HEK293 (cell line): Measurements from ENCODE around the gene OCRL.
"Not testable (repeated sequence)": the region's sequence is repeated elsewhere in the genome, so short reads cannot be mapped to it uniquely, and the experiment has no call there.

Experiments used
- CTCF ChIA-PET: fragments of 350-600 bp; formaldehyde crosslinking; extraction: SDS; loops from one replicate; lab custom pipeline; 2021; ENCODE audit warnings: antibody characterized with exemption; lab: Yijun Ruan, JAX
- POLR2A ChIA-PET: fragments of 300-600 bp; formaldehyde crosslinking; extraction: SDS; loops from one replicate; lab custom pipeline; 2020; ENCODE audit warnings: antibody characterized with exemption, inconsistent platforms; lab: Yijun Ruan, JAX
- H3K27ac ChIP-seq: fragments of 200-500 bp; sonication (Bioruptor generic); 2 replicates; pipeline ENCODE4 v1.5.1; 2014; ENCODE audit warnings: low read depth, low read length, control low read depth, inconsistent platforms; ENCODE audit errors: extremely low read depth
- H3K36me3 ChIP-seq, 2 experiments: fragments of 200-500 bp in 1 of 2; sonication (Bioruptor generic) in 1 of 2; 1 replicate in 1 of 2; 2 replicates in 1 of 2; pipeline ENCODE4 v1.5.1; 2014 to 2017; ENCODE audit warnings: inconsistent platforms in 2 of 2, low read length in 2 of 2; ENCODE audit not compliant: control insufficient read depth in 2 of 2, insufficient read depth in 1 of 2
- H3K4me1 ChIP-seq: fragments of 200-500 bp; sonication (Bioruptor generic); 2 replicates; pipeline ENCODE4 v1.5.1; 2014; ENCODE audit warnings: mild to moderate bottlenecking, low read length, inconsistent platforms; ENCODE audit not compliant: control insufficient read depth, insufficient read depth
- H3K4me3 ChIP-seq: 2 replicates; pipeline ENCODE4 v1.5.1; 2011; ENCODE audit warnings: low read depth, mild to moderate bottlenecking, control low read depth, low read length, moderate library complexity
- H3K9me3 ChIP-seq: fragments of 200-500 bp; sonication (Bioruptor generic); 2 replicates; pipeline ENCODE4 v1.5.1; 2014; ENCODE audit warnings: low read depth, low read length, inconsistent platforms; ENCODE audit not compliant: control insufficient read depth, insufficient read depth
- BCL11B ChIP-seq: fragments of 450-650 bp; formaldehyde crosslinking; IDR thresholded peaks from 2 replicates; pipeline ENCODE4 v1.5.1; 2016; ENCODE audit warnings: low read depth, missing biosample characterization, missing genetic modification characterization
- IKZF3 ChIP-seq: fragments of 450-650 bp; IDR thresholded peaks from 2 replicates; pipeline ENCODE4 v1.5.0; 2018; ENCODE audit warnings: missing biosample characterization, mild to moderate bottlenecking, missing genetic modification characterization, moderate library complexity
- MEIS1 ChIP-seq: sonication (generic); formaldehyde crosslinking; IDR thresholded peaks from 2 replicates; pipeline ENCODE4 v1.8.1; 2022; ENCODE audit warnings: missing genetic modification reagents, mild to moderate bottlenecking, borderline replicate concordance
- SP3 ChIP-seq: fragments of 450-650 bp; formaldehyde crosslinking; IDR thresholded peaks from 2 replicates; pipeline ENCODE4 v1.5.1; 2016; ENCODE audit warnings: missing biosample characterization, missing genetic modification characterization
- TRIM28 ChIP-seq: IDR thresholded peaks from 2 replicates; pipeline ENCODE4 v1.6.1; 2011; ENCODE audit warnings: low read length, control low read depth, borderline replicate concordance
- ZBTB11 ChIP-seq: fragments of 450-650 bp; formaldehyde crosslinking; conservative IDR thresholded peaks from 2 replicates; pipeline ENCODE4 v1.5.1; 2016; ENCODE audit warnings: low read depth, missing biosample characterization, missing genetic modification characterization
- ZBTB7A ChIP-seq: fragments of 450-650 bp; formaldehyde crosslinking; IDR thresholded peaks from 2 replicates; pipeline ENCODE4 v1.5.1; 2016; ENCODE audit warnings: low read depth, missing biosample characterization, missing genetic modification characterization
- ZNF121 ChIP-seq: fragments of 450-650 bp; formaldehyde crosslinking; IDR thresholded peaks from 2 replicates; pipeline ENCODE4 v1.5.1; 2016; ENCODE audit warnings: missing biosample characterization, missing genetic modification characterization
- ZNF133 ChIP-seq: fragments of 450-650 bp; formaldehyde crosslinking; IDR thresholded peaks from 2 replicates; pipeline ENCODE4 v1.5.1; 2016; ENCODE audit warnings: missing biosample characterization, missing genetic modification characterization
- ZNF146 ChIP-seq: fragments of 450-650 bp; formaldehyde crosslinking; IDR thresholded peaks from 2 replicates; pipeline ENCODE4 v1.5.1; 2016; ENCODE audit warnings: missing biosample characterization, missing genetic modification characterization
- ZNF366 ChIP-seq: fragments of 450-650 bp; formaldehyde crosslinking; conservative IDR thresholded peaks from 2 replicates; pipeline ENCODE4 v1.5.1; 2016; ENCODE audit warnings: missing biosample characterization, missing genetic modification characterization
- ZNF558 ChIP-seq: fragments of 450-650 bp; formaldehyde crosslinking; IDR thresholded peaks from 2 replicates; pipeline ENCODE4 v1.5.1; 2016; ENCODE audit warnings: missing biosample characterization, missing genetic modification characterization
- ZNF571 ChIP-seq: fragments of 450-650 bp; formaldehyde crosslinking; IDR thresholded peaks from 2 replicates; pipeline ENCODE4 v1.5.0; 2017; ENCODE audit warnings: missing biosample characterization, missing genetic modification characterization
- ZNF596 ChIP-seq: fragments of 450-650 bp; IDR thresholded peaks from 2 replicates; pipeline ENCODE4 v1.5.0; 2018; ENCODE audit warnings: missing biosample characterization, mild to moderate bottlenecking, missing genetic modification characterization, moderate library complexity
- ZNF629 ChIP-seq: fragments of 450-650 bp; formaldehyde crosslinking; IDR thresholded peaks from 2 replicates; pipeline ENCODE4 v1.5.1; 2017; ENCODE audit warnings: missing biosample characterization, missing genetic modification characterization
- ZNF701 ChIP-seq: fragments of 450-650 bp; formaldehyde crosslinking; IDR thresholded peaks from 2 replicates; pipeline ENCODE4 v1.5.1; 2016; ENCODE audit warnings: missing biosample characterization, missing genetic modification characterization
- ZNF776 ChIP-seq: fragments of 450-650 bp; formaldehyde crosslinking; IDR thresholded peaks from 2 replicates; pipeline ENCODE4 v1.5.0; 2017; ENCODE audit warnings: missing biosample characterization, missing genetic modification characterization, borderline replicate concordance
- ZNF830 ChIP-seq: fragments of 450-650 bp; IDR thresholded peaks from 2 replicates; pipeline ENCODE4 v1.5.0; 2018; ENCODE audit warnings: missing biosample characterization, missing genetic modification characterization, low read depth, mild to moderate bottlenecking, moderate library complexity
- TF ChIP-seq, protein P1 (sequence below): fragments of 450-650 bp; formaldehyde crosslinking; IDR thresholded peaks from 2 replicates; pipeline ENCODE4 v1.5.1; 2017; ENCODE audit warnings: missing biosample characterization, missing genetic modification characterization
- TF ChIP-seq, protein P2 (sequence below): fragments of 450-650 bp; formaldehyde crosslinking; IDR thresholded peaks from 2 replicates; pipeline ENCODE4 v1.5.1; 2017; ENCODE audit warnings: missing biosample characterization, missing genetic modification characterization
- TF ChIP-seq, protein P3 (sequence below): fragments of 450-650 bp; formaldehyde crosslinking; IDR thresholded peaks from 2 replicates; pipeline ENCODE4 v1.5.1; 2016; ENCODE audit warnings: missing biosample characterization, missing genetic modification characterization

Gene OCRL

GRCh38 chrX:129564345-129564744 is 24.3 kb downstream of the OCRL start:
- H3K27ac ChIP-seq, H3K9me3 ChIP-seq, CTCF ChIA-PET, POLR2A ChIA-PET, H3K4me1 ChIP-seq, H3K4me3 ChIP-seq: not testable (repeated sequence)
- H3K36me3 ChIP-seq = peaks cover 32 to 79% of the 10 kb centered on the region in 2 experiments
- peak; percentile 95 for TF ChIP-seq ZNF146 (tag by site-specific recombination)

GRCh38 chrX:129565046-129565650 is 25.1 kb downstream of the OCRL start:
- Histone ChIP-seq H3K4me3 (no peak overlapping the region), H3K27ac (no peak overlapping the region), H3K9me3 (no peaks in the 10 kb centered on the region), H3K4me1 (no peaks in the 10 kb centered on the region), H3K36me3 (peaks cover 26 to 79% of the 10 kb centered on the region in 2 experiments)
- TF ChIP-seq ZBTB7A (tag by site-specific recombination) (no peak), BCL11B (tag by site-specific recombination) (no peak), ZNF571 (tag by site-specific recombination) (no peak), ZNF701 (tag by site-specific recombination) (no peak), ZNF776 (no peak), ZNF366 (tag by site-specific recombination) (no peak), SP3 (no peak), IKZF3 (tag by site-specific recombination) (no peak)
- CTCF ChIA-PET = interaction anchor here (1.1 kb wide), 1 partner anchor 40 kb away, joined by 3 read pairs; no protein-coding TSS in a partner anchor
- POLR2A ChIA-PET = no interaction called here

GRCh38 chrX:129566073-129566472 is 26.0 kb downstream of the OCRL start:
- CTCF ChIA-PET = interaction anchor here (1.1 kb wide), 1 partner anchor 39 kb away, joined by 3 read pairs; no protein-coding TSS in a partner anchor

More at GRCh38 chrX:129566073-129566472, 26.0 kb downstream of the OCRL start:
- Histone ChIP-seq H3K4me3 (no peak overlapping the region), H3K36me3 (peaks cover 24 to 78% of the 10 kb centered on the region in 2 experiments), H3K27ac (no peak overlapping the region), H3K9me3 (no peaks in the 10 kb centered on the region; the same call in 1 of the 2 replicates), H3K4me1 (no peaks in the 10 kb centered on the region)
- POLR2A ChIA-PET = no interaction called here
- TF ChIP-seq, protein P1, sequence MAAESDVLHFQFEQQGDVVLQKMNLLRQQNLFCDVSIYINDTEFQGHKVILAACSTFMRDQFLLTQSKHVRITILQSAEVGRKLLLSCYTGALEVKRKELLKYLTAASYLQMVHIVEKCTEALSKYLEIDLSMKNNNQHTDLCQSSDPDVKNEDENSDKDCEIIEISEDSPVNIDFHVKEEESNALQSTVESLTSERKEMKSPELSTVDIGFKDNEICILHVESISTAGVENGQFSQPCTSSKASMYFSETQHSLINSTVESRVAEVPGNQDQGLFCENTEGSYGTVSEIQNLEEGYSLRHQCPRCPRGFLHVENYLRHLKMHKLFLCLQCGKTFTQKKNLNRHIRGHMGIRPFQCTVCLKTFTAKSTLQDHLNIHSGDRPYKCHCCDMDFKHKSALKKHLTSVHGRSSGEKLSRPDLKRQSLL (tag by site-specific recombination) = no peak
- TF ChIP-seq ZNF133 (tag by site-specific recombination) (no peak), ZBTB11 (tag by site-specific recombination) (no peak), MEIS1 (CRISPR knock-in tag) (no peak), ZNF121 (no peak), TRIM28 (no peak), ZNF629 (tag by site-specific recombination) (no peak), ZNF596 (tag by site-specific recombination) (no peak), ZNF558 (no peak), ZNF830 (tag by site-specific recombination) (no peak)
- TF ChIP-seq, protein P2, sequence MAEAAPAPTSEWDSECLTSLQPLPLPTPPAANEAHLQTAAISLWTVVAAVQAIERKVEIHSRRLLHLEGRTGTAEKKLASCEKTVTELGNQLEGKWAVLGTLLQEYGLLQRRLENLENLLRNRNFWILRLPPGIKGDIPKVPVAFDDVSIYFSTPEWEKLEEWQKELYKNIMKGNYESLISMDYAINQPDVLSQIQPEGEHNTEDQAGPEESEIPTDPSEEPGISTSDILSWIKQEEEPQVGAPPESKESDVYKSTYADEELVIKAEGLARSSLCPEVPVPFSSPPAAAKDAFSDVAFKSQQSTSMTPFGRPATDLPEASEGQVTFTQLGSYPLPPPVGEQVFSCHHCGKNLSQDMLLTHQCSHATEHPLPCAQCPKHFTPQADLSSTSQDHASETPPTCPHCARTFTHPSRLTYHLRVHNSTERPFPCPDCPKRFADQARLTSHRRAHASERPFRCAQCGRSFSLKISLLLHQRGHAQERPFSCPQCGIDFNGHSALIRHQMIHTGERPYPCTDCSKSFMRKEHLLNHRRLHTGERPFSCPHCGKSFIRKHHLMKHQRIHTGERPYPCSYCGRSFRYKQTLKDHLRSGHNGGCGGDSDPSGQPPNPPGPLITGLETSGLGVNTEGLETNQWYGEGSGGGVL (tag by site-specific recombination) = no peak
- TF ChIP-seq, protein P3, sequence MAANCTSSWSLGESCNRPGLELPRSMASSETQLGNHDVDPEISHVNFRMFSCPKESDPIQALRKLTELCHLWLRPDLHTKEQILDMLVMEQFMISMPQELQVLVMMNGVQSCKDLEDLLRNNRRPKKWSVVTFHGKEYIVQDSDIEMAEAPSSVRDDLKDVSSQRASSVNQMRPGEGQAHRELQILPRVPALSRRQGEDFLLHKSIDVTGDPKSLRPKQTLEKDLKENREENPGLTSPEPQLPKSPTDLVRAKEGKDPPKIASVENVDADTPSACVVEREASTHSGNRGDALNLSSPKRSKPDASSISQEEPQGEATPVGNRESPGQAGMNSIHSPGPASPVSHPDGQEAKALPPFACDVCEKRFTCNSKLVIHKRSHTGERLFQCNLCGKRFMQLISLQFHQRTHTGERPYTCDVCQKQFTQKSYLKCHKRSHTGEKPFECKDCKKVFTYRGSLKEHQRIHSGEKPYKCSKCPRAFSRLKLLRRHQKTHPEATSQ = no peak
